HepG2 (cell line): ENCODE measurements around the gene C2CD2. TPM values are rescaled to one million over a fixed set of nuclear protein-coding genes. Genes with fewer than 3 reads are reported as not detected.

Experiments
- AKAP8 ChIP-seq: sonication (generic); formaldehyde crosslinking; IDR thresholded peaks from 2 replicates; pipeline ENCODE4 v1.5.1; 2020; ENCODE audit warnings: mild to moderate bottlenecking, missing genetic modification reagents
- ARNT ChIP-seq: fragments of 450-650 bp; IDR thresholded peaks from 2 replicates; pipeline ENCODE4 v1.6.1; 2017
- HMGA1 ChIP-seq: sonication (generic); formaldehyde crosslinking; conservative IDR thresholded peaks from 2 replicates; pipeline ENCODE4 v1.4.0; 2020; ENCODE audit warnings: missing genetic modification reagents
- HNF4G ChIP-seq, 2 experiments: sonication (generic) in 1 of 2; formaldehyde crosslinking in 1 of 2; IDR thresholded peaks; 2 replicates each; pipeline versions ENCODE4 v1.4.0 to v1.6.1; 2011 to 2020; ENCODE audit warnings: borderline replicate concordance in 2 of 2, low read depth in 2 of 2, mild to moderate bottlenecking in 2 of 2, low read length in 1 of 2, missing genetic modification reagents in 1 of 2, moderate library complexity in 1 of 2
- KAT7 ChIP-seq: IDR thresholded peaks from 2 replicates; pipeline ENCODE4 v1.6.1; 2018; ENCODE audit warnings: borderline replicate concordance, missing compliant biosample characterization
- KDM5A ChIP-seq: fragments of 200-600 bp; sonication (generic); IDR thresholded peaks from 2 replicates; pipeline ENCODE4 v1.7.0; 2018; ENCODE audit warnings: antibody characterized with exemption, mild to moderate bottlenecking, low read length, borderline replicate concordance
- KLF12 ChIP-seq: sonication (generic); formaldehyde crosslinking; IDR thresholded peaks from 2 replicates; pipeline ENCODE4 v1.4.0; 2020; ENCODE audit warnings: missing genetic modification reagents, borderline replicate concordance
- NFATC3 ChIP-seq: sonication (generic); formaldehyde crosslinking; IDR thresholded peaks from 2 replicates; pipeline ENCODE4 v1.5.1; 2020; ENCODE audit warnings: mild to moderate bottlenecking, missing genetic modification reagents
- PAX8 ChIP-seq: sonication (generic); formaldehyde crosslinking; IDR thresholded peaks from 2 replicates; pipeline ENCODE4 v1.8.0; 2022; ENCODE audit warnings: mild to moderate bottlenecking, missing genetic modification reagents, borderline replicate concordance
- RBAK ChIP-seq: sonication (generic); formaldehyde crosslinking; IDR thresholded peaks from 2 replicates; pipeline ENCODE4 v1.5.1; 2020; ENCODE audit warnings: mild to moderate bottlenecking, missing genetic modification reagents
- RBFOX2 ChIP-seq: fragments of 200-400 bp; formaldehyde crosslinking; IDR thresholded peaks from 2 replicates; pipeline ENCODE4 v1.6.1; 2017; ENCODE audit warnings: low read depth, mild to moderate bottlenecking, low read length
- RNF2 ChIP-seq: fragments of 450-650 bp; conservative IDR thresholded peaks from 2 replicates; pipeline ENCODE4 v1.6.1; 2016; ENCODE audit warnings: low read depth
- TEAD2 ChIP-seq: sonication (generic); formaldehyde crosslinking; IDR thresholded peaks from 2 replicates; pipeline ENCODE4 v1.9.0; 2021; ENCODE audit warnings: missing genetic modification reagents
- THAP9 ChIP-seq: sonication (generic); formaldehyde crosslinking; IDR thresholded peaks from 2 replicates; pipeline ENCODE4; 2020; ENCODE audit warnings: missing genetic modification reagents, mild to moderate bottlenecking, borderline replicate concordance
- ZFAT ChIP-seq: sonication (generic); formaldehyde crosslinking; conservative IDR thresholded peaks from 2 replicates; pipeline ENCODE4 v1.8.1; 2023; ENCODE audit warnings: missing genetic modification reagents, inconsistent platforms
- ZNF264 ChIP-seq: sonication (generic); formaldehyde crosslinking; IDR thresholded peaks from 2 replicates; pipeline ENCODE4 v1.4.0; 2020; ENCODE audit warnings: missing genetic modification reagents
- ZNF570 ChIP-seq: sonication (generic); formaldehyde crosslinking; IDR thresholded peaks from 2 replicates; pipeline ENCODE4 v1.4.0; 2020; ENCODE audit warnings: mild to moderate bottlenecking, missing genetic modification reagents, borderline replicate concordance
- polyA plus RNA-seq, 8 experiments: library from polyadenylated mRNA; depleted of rRNA in 3 of 8; stranded (reverse) in 7 of 8; unstranded in 1 of 8; fragments of >200 nt; fragmentation: Illumina TruSeq in 4 of 8; extraction: Trizol in 4 of 8; gene quantifications; 2 replicates each; pipeline versions ENCODE4 v1.2.1 to v1.2.3, GENCODE V29; 2011 to 2016; ENCODE audit warnings: low read depth in 4 of 8, missing spikeins in 1 of 8, mixed read lengths in 1 of 8; ENCODE audit not compliant: insufficient read depth in 1 of 8
- total RNA-seq, 5 experiments: library from RNA; depleted of rRNA; stranded (reverse); fragments of >200 nt; fragmentation: Illumina TruSeq; extraction: Trizol; gene quantifications; 2 replicates each; pipeline ENCODE4 v1.2.3, GENCODE V29; 2016; ENCODE audit warnings: low read depth in 1 of 5
- TF ChIP-seq, protein P1 (sequence below): sonication (generic); formaldehyde crosslinking; IDR thresholded peaks from 2 replicates; pipeline ENCODE4 v1.4.0; 2020; ENCODE audit warnings: low read depth, mild to moderate bottlenecking, missing genetic modification reagents
- TF ChIP-seq, protein P2 (sequence below): sonication (generic); formaldehyde crosslinking; IDR thresholded peaks from 2 replicates; pipeline ENCODE4 v1.4.0; 2020; ENCODE audit warnings: missing genetic modification reagents, mild to moderate bottlenecking, borderline replicate concordance

Gene C2CD2
- total and polyA plus RNA-seq, 2 of the 13 experiments (the other 11 are each of a cell fraction or from before 2014, with no cell fraction given), result 12.5 to 19.7 TPM

GRCh38 chr21:41957991-41958766, 4.4 kb upstream of the C2CD2 start (continued):
- TF ChIP-seq, protein P1, sequence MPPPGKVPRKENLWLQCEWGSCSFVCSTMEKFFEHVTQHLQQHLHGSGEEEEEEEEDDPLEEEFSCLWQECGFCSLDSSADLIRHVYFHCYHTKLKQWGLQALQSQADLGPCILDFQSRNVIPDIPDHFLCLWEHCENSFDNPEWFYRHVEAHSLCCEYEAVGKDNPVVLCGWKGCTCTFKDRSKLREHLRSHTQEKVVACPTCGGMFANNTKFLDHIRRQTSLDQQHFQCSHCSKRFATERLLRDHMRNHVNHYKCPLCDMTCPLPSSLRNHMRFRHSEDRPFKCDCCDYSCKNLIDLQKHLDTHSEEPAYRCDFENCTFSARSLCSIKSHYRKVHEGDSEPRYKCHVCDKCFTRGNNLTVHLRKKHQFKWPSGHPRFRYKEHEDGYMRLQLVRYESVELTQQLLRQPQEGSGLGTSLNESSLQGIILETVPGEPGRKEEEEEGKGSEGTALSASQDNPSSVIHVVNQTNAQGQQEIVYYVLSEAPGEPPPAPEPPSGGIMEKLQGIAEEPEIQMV (CRISPR knock-in tag), result no peak
- TF ChIP-seq KAT7 (CRISPR knock-in tag) (no peak), KDM5A (no peak), KLF12 (CRISPR knock-in tag) (no peak), PAX8 (CRISPR knock-in tag) (no peak), THAP9 (CRISPR knock-in tag) (no peak), ZFAT (CRISPR knock-in tag) (no peak), ZNF264 (peak; percentile 46; the same call in 1 of the 2 replicates), RNF2 (no peak), ARNT (no peak), RBAK (CRISPR knock-in tag) (no peak), HMGA1 (CRISPR knock-in tag) (no peak), RBFOX2 (no peak), AKAP8 (no peak), HNF4G (IDR thresholded peaks at IDR 0.05; ENCODE audit: borderline replicate concordance, low read depth, low read length) (peak; percentile 91), HNF4G (CRISPR knock-in tag; IDR thresholded peaks at IDR 0.05; ENCODE audit: borderline replicate concordance, low read depth) (peak; percentile 56; the same call in 1 of the 2 replicates), TEAD2 (CRISPR knock-in tag) (0 out of 2 replicates have a peak, but pooled peaks have one; percentile 37), ZNF570 (CRISPR knock-in tag) (no peak), NFATC3 (no peak)
- TF ChIP-seq, protein P2, sequence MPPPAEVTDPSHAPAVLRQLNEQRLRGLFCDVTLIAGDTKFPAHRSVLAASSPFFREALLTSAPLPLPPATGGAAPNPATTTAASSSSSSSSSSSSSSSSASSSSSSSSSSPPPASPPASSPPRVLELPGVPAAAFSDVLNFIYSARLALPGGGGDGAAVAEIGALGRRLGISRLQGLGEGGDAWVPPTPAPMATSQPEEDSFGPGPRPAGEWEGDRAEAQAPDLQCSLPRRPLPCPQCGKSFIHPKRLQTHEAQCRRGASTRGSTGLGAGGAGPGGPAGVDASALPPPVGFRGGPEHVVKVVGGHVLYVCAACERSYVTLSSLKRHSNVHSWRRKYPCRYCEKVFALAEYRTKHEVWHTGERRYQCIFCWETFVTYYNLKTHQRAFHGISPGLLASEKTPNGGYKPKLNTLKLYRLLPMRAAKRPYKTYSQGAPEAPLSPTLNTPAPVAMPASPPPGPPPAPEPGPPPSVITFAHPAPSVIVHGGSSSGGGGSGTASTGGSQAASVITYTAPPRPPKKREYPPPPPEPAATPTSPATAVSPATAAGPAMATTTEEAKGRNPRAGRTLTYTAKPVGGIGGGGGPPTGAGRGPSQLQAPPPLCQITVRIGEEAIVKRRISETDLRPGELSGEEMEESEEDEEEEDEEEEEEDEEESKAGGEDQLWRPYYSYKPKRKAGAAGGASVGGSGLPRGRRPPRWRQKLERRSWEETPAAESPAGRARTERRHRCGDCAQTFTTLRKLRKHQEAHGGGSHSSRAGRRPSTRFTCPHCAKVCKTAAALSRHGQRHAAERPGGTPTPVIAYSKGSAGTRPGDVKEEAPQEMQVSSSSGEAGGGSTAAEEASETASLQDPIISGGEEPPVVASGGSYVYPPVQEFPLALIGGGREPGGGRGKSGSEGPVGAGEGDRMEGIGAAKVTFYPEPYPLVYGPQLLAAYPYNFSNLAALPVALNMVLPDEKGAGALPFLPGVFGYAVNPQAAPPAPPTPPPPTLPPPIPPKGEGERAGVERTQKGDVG (CRISPR knock-in tag), result 0 out of 2 replicates have a peak, but pooled peaks have one; percentile 28
